ENCODE results near the gene AMY2B.
"Not testable (repeated sequence)": the region's sequence is repeated elsewhere in the genome, so short reads cannot be mapped to it uniquely, and the experiment has no call there.

Gene AMY2B

GRCh38 chr1:103571289-103571688 lies at the start of gene AMY2B:
Gene AMY2B, plus strand, starts transcription at chr1:103571589. Its CDS starts 14 bp downstream, at chr1:103571603.
- H3K36me3 ChIP-seq (ENCODE audit: control insufficient read depth, insufficient read depth, low read length, severe bottlenecking) = peaks cover 22% of the 10 kb centered on the region
- not testable (repeated sequence) for DNase-seq (ENCODE audit: low read depth); H3K4me1 ChIP-seq (ENCODE audit: control insufficient read depth, insufficient read depth, low read length)

GRCh38 chr1:103523346-103523745 lies 48.0 kb upstream of the AMY2B start:
- no peak for DNase-seq (ENCODE audit: low read depth)
- no peaks in the 10 kb centered on the region for H3K9me3 ChIP-seq (ENCODE audit: control insufficient read depth, low read length)

More at GRCh38 chr1:103571289-103571688, at the start of gene AMY2B:
- H3K27me3 ChIP-seq (replicated peaks; ENCODE audit: control insufficient read depth, insufficient read depth, low read length); H3K4me3 ChIP-seq (ENCODE audit: low read length); H3K9ac ChIP-seq (ENCODE audit: low read length); H3K9me3 ChIP-seq (ENCODE audit: control insufficient read depth, low read length): not testable (repeated sequence)

GRCh38 chr1:103525114-103525606 lies 46.2 kb upstream of the AMY2B start:
- Histone ChIP-seq H3K9ac (ENCODE audit: low read length) (peak overlapping the region; percentile 76), H3K9me3 (ENCODE audit: control insufficient read depth, low read length) (no peaks in the 10 kb centered on the region), H3K4me1 (ENCODE audit: control insufficient read depth, insufficient read depth, low read length) (peaks cover 28% of the 10 kb centered on the region), H3K27me3 (replicated peaks; ENCODE audit: control insufficient read depth, insufficient read depth, low read length) (no peaks in the 10 kb centered on the region), H3K4me3 (ENCODE audit: low read length) (peak overlapping the region; percentile 82), H3K36me3 (ENCODE audit: control insufficient read depth, insufficient read depth, low read length, severe bottlenecking) (peaks cover 24% of the 10 kb centered on the region)
- peak; percentile 81 for DNase-seq (ENCODE audit: low read depth)

More at GRCh38 chr1:103523346-103523745, 48.0 kb upstream of the AMY2B start:
- Histone ChIP-seq H3K4me3 (ENCODE audit: low read length) (no peak overlapping the region), H3K36me3 (ENCODE audit: control insufficient read depth, insufficient read depth, low read length, severe bottlenecking) (peaks cover 7% of the 10 kb centered on the region), H3K9ac (ENCODE audit: low read length) (no peak overlapping the region), H3K4me1 (ENCODE audit: control insufficient read depth, insufficient read depth, low read length) (peaks cover 23% of the 10 kb centered on the region), H3K27me3 (replicated peaks; ENCODE audit: control insufficient read depth, insufficient read depth, low read length) (no peaks in the 10 kb centered on the region)

GRCh38 chr1:103525607-103526507 lies 45.5 kb upstream of the AMY2B start, which contains the start of gene RNPC3:
Gene RNPC3, plus strand, starts transcription at chr1:103525699. Its CDS starts 372 bp downstream, at chr1:103526071.
- DNase-seq (ENCODE audit: low read depth) = peak; percentile 96
- peaks cover 28% of the 10 kb centered on the region for H3K4me1 ChIP-seq (ENCODE audit: control insufficient read depth, insufficient read depth, low read length)

GRCh38 chr1:103527331-103527730 lies 44.1 kb upstream of the AMY2B start:
- Histone ChIP-seq H3K4me1 (ENCODE audit: control insufficient read depth, insufficient read depth, low read length) (peaks cover 28% of the 10 kb centered on the region), H3K9me3 (ENCODE audit: control insufficient read depth, low read length) (no peaks in the 10 kb centered on the region), H3K36me3 (ENCODE audit: control insufficient read depth, insufficient read depth, low read length, severe bottlenecking) (peaks cover 34% of the 10 kb centered on the region), H3K4me3 (ENCODE audit: low read length) (peak overlapping the region; percentile 85), H3K9ac (ENCODE audit: low read length) (peak overlapping the region; percentile 96), H3K27me3 (replicated peaks; ENCODE audit: control insufficient read depth, insufficient read depth, low read length) (no peaks in the 10 kb centered on the region)
- no peak for DNase-seq (ENCODE audit: low read depth)

More at GRCh38 chr1:103525607-103526507, 45.5 kb upstream of the AMY2B start, which contains the start of gene RNPC3:
- Histone ChIP-seq H3K4me3 (ENCODE audit: low read length) (peak within 1 kb of the TSS; percentile 85), H3K9ac (ENCODE audit: low read length) (peak within 1 kb of the TSS; percentile 96), H3K36me3 (ENCODE audit: control insufficient read depth, insufficient read depth, low read length, severe bottlenecking) (peaks cover 25% of the 10 kb centered on the region), H3K27me3 (replicated peaks; ENCODE audit: control insufficient read depth, insufficient read depth, low read length) (no peaks in the 10 kb centered on the region), H3K9me3 (ENCODE audit: control insufficient read depth, low read length) (no peaks in the 10 kb centered on the region)

- no peak overlapping the region for H3K4me3 ChIP-seq (ENCODE audit: low read length)
- peaks cover 51% of the 10 kb centered on the region for H3K36me3 ChIP-seq (ENCODE audit: control insufficient read depth, insufficient read depth, low read length, severe bottlenecking)
- no peaks in the 10 kb centered on the region for H3K9me3 ChIP-seq (ENCODE audit: control insufficient read depth, low read length)
- no peak for DNase-seq (ENCODE audit: low read depth)
- no peaks in the 10 kb centered on the region for H3K27me3 ChIP-seq (replicated peaks; ENCODE audit: control insufficient read depth, insufficient read depth, low read length)
- H3K9ac ChIP-seq (ENCODE audit: low read length) = no peak overlapping the region
- peaks cover 26% of the 10 kb centered on the region for H3K4me1 ChIP-seq (ENCODE audit: control insufficient read depth, insufficient read depth, low read length)
These were observed 41.6 kb upstream of the AMY2B start for GRCh38 chr1:103529746-103530145.

- Histone ChIP-seq H3K27me3 (replicated peaks; ENCODE audit: control insufficient read depth, insufficient read depth, low read length) (no peaks in the 10 kb centered on the region), H3K36me3 (ENCODE audit: control insufficient read depth, insufficient read depth, low read length, severe bottlenecking) (peaks cover 97% of the 10 kb centered on the region), H3K9ac (ENCODE audit: low read length) (no peak overlapping the region), H3K9me3 (ENCODE audit: control insufficient read depth, low read length) (no peaks in the 10 kb centered on the region), H3K4me3 (ENCODE audit: low read length) (no peak overlapping the region), H3K4me1 (ENCODE audit: control insufficient read depth, insufficient read depth, low read length) (no peaks in the 10 kb centered on the region)
- DNase-seq (ENCODE audit: low read depth) = no peak
These were observed 33.2 kb upstream of the AMY2B start for GRCh38 chr1:103538226-103538625.

GRCh38 chr1:103541431-103541830 lies 30.0 kb upstream of the AMY2B start:
- H3K9me3 ChIP-seq (ENCODE audit: control insufficient read depth, low read length) = no peaks in the 10 kb centered on the region
- DNase-seq (ENCODE audit: low read depth) = no peak
- peaks cover 99% of the 10 kb centered on the region for H3K36me3 ChIP-seq (ENCODE audit: control insufficient read depth, insufficient read depth, low read length, severe bottlenecking)
- peaks cover 3% of the 10 kb centered on the region for H3K4me1 ChIP-seq (ENCODE audit: control insufficient read depth, insufficient read depth, low read length)
- no peak overlapping the region for H3K4me3 ChIP-seq (ENCODE audit: low read length)
- H3K27me3 ChIP-seq (replicated peaks; ENCODE audit: control insufficient read depth, insufficient read depth, low read length) = no peaks in the 10 kb centered on the region
- no peak overlapping the region for H3K9ac ChIP-seq (ENCODE audit: low read length)

GRCh38 chr1:103546496-103546895 lies 24.9 kb upstream of the AMY2B start:
- Histone ChIP-seq H3K36me3 (ENCODE audit: control insufficient read depth, insufficient read depth, low read length, severe bottlenecking) (peaks cover 94% of the 10 kb centered on the region), H3K27me3 (replicated peaks; ENCODE audit: control insufficient read depth, insufficient read depth, low read length) (no peaks in the 10 kb centered on the region), H3K4me1 (ENCODE audit: control insufficient read depth, insufficient read depth, low read length) (peaks cover 5% of the 10 kb centered on the region), H3K4me3 (ENCODE audit: low read length) (no peak overlapping the region), H3K9ac (ENCODE audit: low read length) (no peak overlapping the region), H3K9me3 (ENCODE audit: control insufficient read depth, low read length) (no peaks in the 10 kb centered on the region)
- DNase-seq (ENCODE audit: low read depth) = no peak

GRCh38 chr1:103547840-103548239 lies 23.5 kb upstream of the AMY2B start:
- H3K27me3 ChIP-seq (replicated peaks; ENCODE audit: control insufficient read depth, insufficient read depth, low read length) = no peaks in the 10 kb centered on the region
- H3K9ac ChIP-seq (ENCODE audit: low read length) = no peak overlapping the region
- H3K36me3 ChIP-seq (ENCODE audit: control insufficient read depth, insufficient read depth, low read length, severe bottlenecking) = peaks cover 94% of the 10 kb centered on the region
- peaks cover 5% of the 10 kb centered on the region for H3K4me1 ChIP-seq (ENCODE audit: control insufficient read depth, insufficient read depth, low read length)
- no peak for DNase-seq (ENCODE audit: low read depth)
- no peaks in the 10 kb centered on the region for H3K9me3 ChIP-seq (ENCODE audit: control insufficient read depth, low read length)
- no peak overlapping the region for H3K4me3 ChIP-seq (ENCODE audit: low read length)

GRCh38 chr1:103560427-103560826 lies 11.0 kb upstream of the AMY2B start:
- no peak for DNase-seq (ENCODE audit: low read depth)
- no peaks in the 10 kb centered on the region for H3K9me3 ChIP-seq (ENCODE audit: control insufficient read depth, low read length)
- peaks cover 37% of the 10 kb centered on the region for H3K4me1 ChIP-seq (ENCODE audit: control insufficient read depth, insufficient read depth, low read length)
- H3K36me3 ChIP-seq (ENCODE audit: control insufficient read depth, insufficient read depth, low read length, severe bottlenecking) = peaks cover 14% of the 10 kb centered on the region
- no peaks in the 10 kb centered on the region for H3K27me3 ChIP-seq (replicated peaks; ENCODE audit: control insufficient read depth, insufficient read depth, low read length)
- no peak overlapping the region for H3K9ac ChIP-seq (ENCODE audit: low read length)
- H3K4me3 ChIP-seq (ENCODE audit: low read length) = no peak overlapping the region
